Activated CD4-positive, alpha-beta T cell treated with anti-CD3 and anti-CD28 coated beads, Interleukin-2, Interleukin-4, amounts not matched to agents 100 ng/mL and 50 ng/mL, durations not matched to agents 16 hours and 8 hours (primary cell): ENCODE data around the gene SP110.
"Not testable (repeated sequence)": the region's sequence is repeated elsewhere in the genome, so short reads cannot be mapped to it uniquely, and the experiment has no call there.

Source experiments
- DNase-seq: peaks from one replicate; pipeline ENCODE4 v3.0.0-alpha.2; 2020; ENCODE audit warnings: low spot score

SP110 gene

DNA sequence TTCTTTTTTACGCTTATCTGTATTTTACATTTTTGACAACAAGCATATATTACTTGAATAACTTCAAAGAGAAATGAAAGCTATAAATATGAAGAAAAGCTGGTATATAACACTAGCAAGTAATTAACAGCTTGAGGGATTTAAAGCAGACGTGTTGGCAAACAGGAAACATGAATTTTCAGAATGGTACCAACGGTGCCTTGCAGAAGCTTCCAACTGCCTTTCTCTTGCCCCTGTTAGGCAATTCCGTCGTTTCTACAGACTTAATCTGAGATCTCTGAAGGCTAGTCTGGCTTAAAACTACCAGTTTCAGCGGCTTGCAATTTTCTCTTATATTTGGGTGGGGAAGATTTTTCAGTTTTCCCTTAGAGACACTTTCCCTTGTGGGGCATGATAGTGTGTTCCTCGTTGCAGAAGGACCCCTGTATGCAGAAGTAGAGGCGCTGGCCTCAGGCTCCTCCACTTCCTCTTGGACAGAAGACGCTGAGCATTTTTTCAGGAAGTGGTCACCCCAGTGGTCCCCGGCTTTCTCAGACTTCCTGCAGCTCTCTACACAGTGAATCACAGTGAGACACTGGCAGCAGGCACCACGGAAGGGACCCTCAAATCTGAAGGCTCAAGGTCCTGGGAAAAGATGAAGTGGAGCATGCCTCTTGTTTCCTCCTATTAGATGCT, 94.9 kb downstream of the SP110 start:
- peak; percentile 15 for DNase-seq

DNA sequence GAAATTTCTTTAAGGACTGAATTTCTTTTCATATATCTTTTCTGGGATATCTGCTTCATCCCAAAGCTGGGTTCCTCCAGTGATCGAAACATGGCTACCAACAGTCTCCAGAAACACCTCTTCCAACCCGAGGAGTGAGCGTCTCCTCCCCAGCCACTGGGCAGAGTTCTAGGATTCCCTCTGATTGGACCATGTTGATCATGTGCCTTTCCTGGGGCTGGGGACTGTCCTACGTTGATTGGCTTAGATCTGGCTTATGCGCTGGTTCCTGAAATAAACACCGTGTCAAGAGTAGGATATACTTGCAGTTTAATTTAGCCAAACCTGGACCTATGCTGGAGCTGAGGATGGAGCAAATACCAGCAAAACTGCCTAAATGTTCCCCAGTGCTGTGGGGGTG, 95.5 kb downstream of the SP110 start:
- no peak for DNase-seq

DNA sequence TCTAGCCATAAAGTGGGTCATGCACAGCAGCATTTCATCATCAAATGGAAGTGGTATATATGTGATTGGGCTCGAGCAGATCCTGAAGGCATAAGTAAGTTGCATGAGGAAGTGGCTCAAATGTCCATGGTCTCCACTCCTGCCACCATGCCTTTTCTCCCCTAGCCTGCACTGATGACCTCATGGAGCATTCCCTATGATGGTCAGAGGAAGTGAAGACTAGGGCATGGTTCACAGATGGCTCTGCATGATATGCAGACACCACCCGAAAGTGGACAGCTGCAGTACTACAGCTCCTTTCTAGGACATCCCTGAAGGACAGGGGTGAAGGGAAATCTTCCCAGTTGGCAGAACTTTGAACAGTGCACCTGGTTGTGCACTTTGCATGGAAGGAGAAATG, 99.4 kb downstream of the SP110 start:
- DNase-seq = not testable (repeated sequence)

DNA sequence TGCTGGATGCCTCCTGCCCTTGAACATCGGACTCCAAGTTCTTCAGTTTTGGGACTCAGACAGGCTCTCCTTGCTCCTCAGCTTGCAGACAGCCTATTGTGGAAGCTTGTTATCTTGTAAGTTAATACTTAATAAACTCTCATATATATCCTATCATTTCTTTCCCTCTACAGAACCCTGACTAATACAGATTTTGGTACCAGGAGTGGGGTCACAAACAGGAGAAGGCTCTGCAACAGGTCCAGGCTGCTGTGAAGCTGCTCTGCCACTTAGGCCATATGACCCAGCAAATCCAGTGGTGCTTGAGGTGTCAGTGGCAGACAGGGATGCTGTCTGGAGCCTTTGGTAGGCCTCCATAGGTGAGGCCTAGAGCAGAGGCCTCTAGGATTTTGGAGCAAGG, 100.0 kb downstream of the SP110 start:
- DNase-seq = not testable (repeated sequence)
